GM12875 (cell line): ENCODE data around the gene HCN2.
A peak's percentile ranks its signal among the peaks of the same experiment; 100 is the strongest.

ENCODE experiments used
- H3K4me3 ChIP-seq: one replicate; pipeline ENCODE4 v1.5.1; 2011; ENCODE audit warnings: low read depth, low read length, control low read depth
- TF ChIP-seq, protein P1 (sequence below): IDR thresholded peaks from 2 replicates; pipeline ENCODE4 v1.5.1; 2011; ENCODE audit warnings: low read depth, mild to moderate bottlenecking, control low read depth, inconsistent platforms, low read length, moderate library complexity, borderline replicate concordance; ENCODE audit not compliant: insufficient read depth

HCN2 gene

DNA sequence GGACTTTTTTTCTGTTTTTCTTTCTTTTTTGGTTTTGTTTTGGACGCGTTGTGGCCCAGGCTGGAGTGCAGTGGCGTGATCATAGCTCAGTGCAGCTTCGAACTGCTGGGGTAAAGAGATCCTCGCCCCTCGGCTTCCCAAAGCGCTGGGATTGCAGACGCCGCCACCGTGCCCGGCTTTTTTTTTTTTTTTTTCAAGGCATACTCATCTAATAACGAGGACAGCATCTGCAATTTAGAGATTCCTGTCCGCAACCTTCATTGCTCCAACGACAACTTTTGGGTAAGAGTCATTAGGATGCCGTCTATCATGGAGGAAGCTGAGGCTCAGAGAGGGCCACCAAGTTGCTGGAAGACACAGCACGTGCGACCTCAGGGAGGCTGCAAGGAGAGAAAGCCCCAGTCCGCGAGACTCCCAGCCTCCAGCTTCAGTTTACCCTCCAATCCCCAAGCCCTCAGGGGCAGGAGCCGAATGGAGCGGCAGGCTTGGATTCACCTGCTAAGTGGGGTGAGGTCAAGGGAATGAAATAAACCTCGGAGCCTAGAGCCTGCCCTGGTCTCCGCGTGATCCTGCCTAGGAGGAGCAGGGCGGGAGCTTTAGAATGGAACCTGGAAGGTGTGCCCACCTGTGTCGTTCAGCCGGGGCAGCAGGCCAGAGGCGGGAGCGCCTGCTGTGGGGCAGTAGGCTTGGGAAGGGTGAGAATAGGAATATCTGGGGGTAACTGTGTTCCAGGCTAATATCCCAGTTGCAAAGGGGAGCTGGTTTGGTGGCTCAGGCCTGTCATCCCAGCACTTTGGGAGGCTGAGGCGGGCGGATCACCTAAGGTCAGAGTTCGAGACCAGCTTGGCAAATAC is 44.3 kb downstream of the HCN2 start:
- TF ChIP-seq, protein P1, sequence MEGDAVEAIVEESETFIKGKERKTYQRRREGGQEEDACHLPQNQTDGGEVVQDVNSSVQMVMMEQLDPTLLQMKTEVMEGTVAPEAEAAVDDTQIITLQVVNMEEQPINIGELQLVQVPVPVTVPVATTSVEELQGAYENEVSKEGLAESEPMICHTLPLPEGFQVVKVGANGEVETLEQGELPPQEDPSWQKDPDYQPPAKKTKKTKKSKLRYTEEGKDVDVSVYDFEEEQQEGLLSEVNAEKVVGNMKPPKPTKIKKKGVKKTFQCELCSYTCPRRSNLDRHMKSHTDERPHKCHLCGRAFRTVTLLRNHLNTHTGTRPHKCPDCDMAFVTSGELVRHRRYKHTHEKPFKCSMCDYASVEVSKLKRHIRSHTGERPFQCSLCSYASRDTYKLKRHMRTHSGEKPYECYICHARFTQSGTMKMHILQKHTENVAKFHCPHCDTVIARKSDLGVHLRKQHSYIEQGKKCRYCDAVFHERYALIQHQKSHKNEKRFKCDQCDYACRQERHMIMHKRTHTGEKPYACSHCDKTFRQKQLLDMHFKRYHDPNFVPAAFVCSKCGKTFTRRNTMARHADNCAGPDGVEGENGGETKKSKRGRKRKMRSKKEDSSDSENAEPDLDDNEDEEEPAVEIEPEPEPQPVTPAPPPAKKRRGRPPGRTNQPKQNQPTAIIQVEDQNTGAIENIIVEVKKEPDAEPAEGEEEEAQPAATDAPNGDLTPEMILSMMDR, result no peak

DNA sequence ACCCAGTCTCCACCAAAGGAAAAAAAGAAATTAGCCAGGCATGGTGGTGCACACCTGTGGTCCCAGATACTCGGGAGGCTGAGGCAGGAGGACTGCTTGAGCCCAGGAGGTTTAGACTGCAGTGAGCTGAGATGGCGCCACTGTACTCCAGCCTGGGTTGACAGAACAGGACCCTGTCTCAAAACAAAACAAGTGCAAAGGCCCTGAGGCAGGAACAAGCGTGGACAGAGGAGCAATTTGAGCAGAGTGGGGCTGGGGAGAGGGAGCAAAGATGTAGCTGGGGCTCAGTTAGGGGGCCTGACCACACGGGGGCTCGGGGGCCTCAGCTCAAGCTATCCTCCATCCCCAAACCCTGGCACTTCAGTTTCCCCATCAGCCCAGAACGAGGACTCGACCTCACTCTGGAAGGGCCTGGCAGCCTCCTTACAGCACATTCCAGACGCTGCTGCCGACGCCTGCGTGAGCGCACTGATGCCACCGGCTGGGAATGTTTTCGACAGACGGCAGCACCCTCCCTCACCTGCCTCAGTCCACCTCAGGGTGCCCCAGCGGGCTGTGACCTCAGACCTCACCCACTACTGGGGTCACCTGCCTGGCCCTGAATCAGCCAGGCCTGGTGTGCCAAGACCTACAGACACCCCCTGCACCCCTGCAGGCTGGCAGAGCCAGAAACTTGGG is 45.4 kb downstream of the HCN2 start:
- TF ChIP-seq, protein P1, result no peak
- no peak overlapping the region for H3K4me3 ChIP-seq

More for the DNA sequence above, 44.3 kb downstream of the HCN2 start:
- H3K4me3 ChIP-seq, result peak overlapping the region; percentile 72

DNA sequence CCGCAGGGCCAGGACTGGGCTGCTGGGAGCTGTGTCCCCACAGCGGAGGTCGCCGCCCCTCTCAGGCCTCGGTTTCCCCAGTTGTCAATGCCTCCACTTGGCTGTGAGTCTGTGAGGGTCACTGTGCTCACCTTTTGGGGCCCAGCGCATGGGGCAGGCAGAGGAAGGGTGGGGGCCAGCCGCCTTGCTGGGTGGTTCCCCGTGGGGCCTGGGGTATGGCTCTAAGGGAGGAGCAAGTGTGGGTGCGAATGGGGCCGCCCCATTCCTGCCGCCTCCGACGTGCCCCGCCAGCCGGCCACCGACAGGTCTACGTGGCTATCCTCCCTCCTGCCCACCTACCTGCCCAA is 49.2 kb downstream of the HCN2 start:
- H3K4me3 ChIP-seq, result peak overlapping the region; percentile 46
- TF ChIP-seq, protein P1, result no peak

DNA sequence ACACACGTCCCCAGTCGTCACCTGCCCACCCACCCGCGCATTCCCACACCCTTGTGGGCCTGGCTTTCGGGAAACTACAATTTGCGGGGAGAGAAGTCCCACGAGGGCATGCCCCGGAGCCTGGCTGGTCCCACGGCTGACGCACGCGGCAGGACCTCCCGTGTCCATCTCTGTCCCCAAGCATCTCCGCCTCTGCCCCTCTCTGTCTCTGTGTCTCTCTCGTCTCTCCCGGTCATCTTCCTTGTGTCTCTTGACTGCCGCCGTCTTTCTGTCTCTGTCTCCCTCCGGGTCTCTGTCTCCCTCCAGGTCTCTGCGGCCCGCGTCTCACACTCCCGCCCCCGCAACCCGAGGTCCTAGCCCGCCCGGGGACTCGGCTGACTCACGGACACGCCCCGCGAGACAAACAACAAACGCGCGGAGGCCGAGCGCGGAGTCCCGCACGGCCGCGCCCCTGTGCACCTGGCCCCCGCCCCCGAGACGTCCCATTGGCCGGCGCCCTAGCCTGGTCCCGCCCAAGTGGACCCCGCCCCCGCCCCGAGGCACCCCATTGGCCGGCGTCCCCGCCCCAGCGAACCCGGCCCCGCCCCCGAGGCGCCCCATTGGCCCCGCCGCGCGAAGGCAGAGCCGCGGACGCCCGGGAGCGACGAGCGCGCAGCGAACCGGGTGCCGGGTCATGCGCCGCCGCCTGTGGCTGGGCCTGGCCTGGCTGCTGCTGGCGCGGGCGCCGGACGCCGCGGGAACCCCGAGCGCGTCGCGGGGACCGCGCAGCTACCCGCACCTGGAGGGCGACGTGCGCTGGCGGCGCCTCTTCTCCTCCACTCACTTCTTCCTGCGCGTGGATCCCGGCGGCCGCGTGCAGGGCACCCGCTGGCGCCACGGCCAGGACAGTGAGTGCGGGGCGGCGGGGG is 49.8 kb downstream of the HCN2 start, which contains the start of gene FGF22:
FGF22 (plus strand) TSS at position 627 of the 908 bp plus-strand sequence; CDS start at position 674, 47 bp downstream.
- H3K4me3 ChIP-seq, result peak within 1 kb of the TSS; percentile 46
- TF ChIP-seq, protein P1, result no peak

DNA sequence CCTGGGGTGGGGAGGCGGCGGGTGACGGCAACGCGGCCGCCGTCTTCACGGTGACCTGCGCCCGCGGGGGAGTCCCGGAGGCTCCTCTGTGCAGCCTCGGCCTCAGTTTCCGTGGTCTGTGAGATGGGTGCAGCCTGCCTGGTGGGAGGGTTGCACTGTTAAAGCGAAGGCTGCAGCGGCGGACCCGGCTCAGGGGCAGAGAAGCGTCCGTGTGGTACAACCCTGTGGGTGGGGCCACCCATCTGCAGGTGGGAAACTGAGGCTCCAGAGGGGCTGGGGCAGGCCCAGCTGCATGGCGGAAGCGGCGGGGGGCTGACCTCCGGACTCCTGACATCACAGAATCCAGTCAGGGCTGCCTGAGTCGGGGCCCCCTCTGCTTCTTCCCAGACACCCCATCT is 50.5 kb downstream of the HCN2 start:
- TF ChIP-seq, protein P1, result no peak
- no peak overlapping the region for H3K4me3 ChIP-seq

DNA sequence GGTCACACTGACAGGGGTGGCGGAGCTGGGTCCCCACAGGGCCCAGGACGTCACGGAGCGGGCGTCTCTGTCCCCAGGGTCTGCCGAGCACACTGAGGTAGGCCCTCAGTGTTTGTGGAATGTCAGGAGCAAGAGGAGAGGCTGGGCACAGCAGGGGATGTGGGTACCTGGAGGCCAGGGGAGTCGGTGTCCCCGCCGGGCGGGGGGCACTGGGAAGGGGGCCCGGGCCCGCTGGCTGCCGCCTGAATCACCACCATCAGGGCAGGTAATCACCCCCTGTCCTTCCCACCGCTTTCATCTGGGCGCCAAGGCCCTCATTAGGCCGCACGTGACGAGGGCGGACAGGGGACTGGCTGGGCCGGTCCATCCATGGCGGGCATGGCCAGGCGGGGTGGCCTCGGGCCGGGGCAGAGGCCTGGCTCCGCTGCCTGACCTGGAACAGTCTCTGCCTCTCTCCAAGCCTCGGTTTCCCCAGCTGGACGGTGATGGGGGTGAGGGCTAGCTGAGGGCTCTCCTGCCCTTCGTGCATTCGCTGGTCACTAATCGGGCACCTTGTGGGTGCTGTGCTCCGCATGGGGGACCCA is 51.0 kb downstream of the HCN2 start:
- no peak overlapping the region for H3K4me3 ChIP-seq
- TF ChIP-seq, protein P1, result no peak
